Coronary artery (tissue), 2 donors: ENCODE results near the gene GRB7.

Experiments
- DNase-seq: peaks from one replicate; pipeline ENCODE4 v3.0.0-alpha.2; 2017; ENCODE audit warnings: low spot score
- H3K27ac ChIP-seq, 2 donors: fragments of 200-600 bp; sonication (generic); one replicate each; pipeline ENCODE4 v1.5.1; 2016 to 2019
- H3K4me3 ChIP-seq: fragments of 200-600 bp; sonication (generic); 2 replicates; pipeline ENCODE4 v1.5.1; 2016; ENCODE audit warnings: mild to moderate bottlenecking, moderate library complexity
- TF ChIP-seq, protein P1 (sequence below): fragments of 200-600 bp; sonication (generic); IDR thresholded peaks from one replicate; pipeline ENCODE4 v1.5.1; 2019; ENCODE audit warnings: antibody characterized with exemption

GRB7 gene

DNA sequence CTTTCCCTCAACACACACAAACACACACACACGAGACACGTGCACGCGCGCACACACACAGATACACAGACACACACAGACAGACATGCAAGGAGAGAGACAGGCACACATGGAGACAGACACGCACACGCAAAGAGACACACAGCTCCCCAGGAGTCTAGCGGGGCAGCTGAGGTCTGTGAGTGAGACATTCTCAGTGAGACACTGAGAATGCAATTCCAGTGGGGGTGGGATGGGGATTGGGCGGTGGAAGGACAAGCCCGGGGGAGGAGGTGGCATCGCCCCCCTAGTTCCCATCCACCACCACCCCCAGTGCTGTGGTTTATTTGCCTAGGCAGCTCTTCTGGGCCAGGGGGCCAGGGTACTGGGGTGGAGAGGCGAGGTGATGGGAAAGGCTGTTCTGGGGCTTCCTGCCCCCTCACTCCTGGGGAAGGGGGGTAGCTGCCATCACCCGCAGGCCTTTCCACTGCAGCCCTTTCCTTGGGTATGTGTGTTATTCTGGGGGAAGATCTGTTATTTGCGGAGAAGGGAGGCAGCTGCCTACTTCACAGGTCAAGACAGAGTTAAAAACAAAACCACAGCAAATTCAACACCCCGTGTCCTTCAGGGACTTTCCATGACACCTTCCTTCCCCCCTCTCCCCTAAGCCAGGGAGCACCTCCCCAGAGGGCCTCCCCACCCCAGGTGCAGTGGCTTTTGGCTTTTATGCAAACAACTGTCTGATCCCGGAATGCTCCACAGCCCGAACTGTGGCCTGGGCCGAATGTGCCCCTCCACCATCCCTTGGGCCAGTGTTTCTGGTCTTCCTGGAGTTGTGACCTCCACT, 18.0 kb downstream of the GRB7 start:
- TF ChIP-seq, protein P1, sequence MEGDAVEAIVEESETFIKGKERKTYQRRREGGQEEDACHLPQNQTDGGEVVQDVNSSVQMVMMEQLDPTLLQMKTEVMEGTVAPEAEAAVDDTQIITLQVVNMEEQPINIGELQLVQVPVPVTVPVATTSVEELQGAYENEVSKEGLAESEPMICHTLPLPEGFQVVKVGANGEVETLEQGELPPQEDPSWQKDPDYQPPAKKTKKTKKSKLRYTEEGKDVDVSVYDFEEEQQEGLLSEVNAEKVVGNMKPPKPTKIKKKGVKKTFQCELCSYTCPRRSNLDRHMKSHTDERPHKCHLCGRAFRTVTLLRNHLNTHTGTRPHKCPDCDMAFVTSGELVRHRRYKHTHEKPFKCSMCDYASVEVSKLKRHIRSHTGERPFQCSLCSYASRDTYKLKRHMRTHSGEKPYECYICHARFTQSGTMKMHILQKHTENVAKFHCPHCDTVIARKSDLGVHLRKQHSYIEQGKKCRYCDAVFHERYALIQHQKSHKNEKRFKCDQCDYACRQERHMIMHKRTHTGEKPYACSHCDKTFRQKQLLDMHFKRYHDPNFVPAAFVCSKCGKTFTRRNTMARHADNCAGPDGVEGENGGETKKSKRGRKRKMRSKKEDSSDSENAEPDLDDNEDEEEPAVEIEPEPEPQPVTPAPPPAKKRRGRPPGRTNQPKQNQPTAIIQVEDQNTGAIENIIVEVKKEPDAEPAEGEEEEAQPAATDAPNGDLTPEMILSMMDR, result no peak
- peak overlapping the region in 1 of 2 donors; percentile 99 for H3K27ac ChIP-seq
- peak; percentile 72 for DNase-seq
- no peak overlapping the region for H3K4me3 ChIP-seq

DNA sequence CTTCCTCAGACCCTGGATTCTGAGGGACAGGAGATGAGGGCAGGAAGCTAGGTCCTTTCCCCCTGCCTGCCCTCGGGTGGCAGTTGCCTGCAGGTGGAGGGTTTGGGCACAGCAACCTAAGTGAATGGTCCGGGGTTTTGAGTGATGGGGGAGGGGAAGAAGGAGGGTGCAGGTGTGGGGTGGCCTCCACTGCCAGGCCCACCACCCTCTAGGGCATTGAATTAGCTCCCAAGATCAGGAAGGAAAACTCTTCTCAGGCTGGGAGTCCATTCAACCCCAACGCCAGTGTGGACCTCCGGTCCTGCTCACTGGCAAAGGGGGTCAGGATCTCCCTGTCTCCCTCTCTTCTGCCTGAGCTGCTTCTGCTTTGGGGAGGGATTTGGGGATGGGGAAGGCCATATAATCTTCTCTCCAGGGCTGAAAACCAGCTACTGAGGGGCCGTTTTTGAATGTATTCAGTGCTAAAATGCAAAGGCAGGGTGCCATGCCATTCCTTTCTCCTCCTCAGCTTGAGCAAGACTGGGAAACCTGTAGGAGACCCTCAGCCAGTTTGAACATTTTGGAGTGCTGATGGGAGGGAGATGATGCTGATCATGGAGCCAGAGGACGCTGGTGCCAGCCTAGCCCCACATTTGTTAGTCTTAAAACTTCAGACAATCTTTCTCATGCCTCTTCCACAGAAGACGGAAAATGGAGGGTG, 18.8 kb downstream of the GRB7 start:
- peak; percentile 24 for DNase-seq
- Histone ChIP-seq H3K27ac (no peak overlapping the region), H3K4me3 (no peak overlapping the region)
- TF ChIP-seq, protein P1, result no peak

DNA sequence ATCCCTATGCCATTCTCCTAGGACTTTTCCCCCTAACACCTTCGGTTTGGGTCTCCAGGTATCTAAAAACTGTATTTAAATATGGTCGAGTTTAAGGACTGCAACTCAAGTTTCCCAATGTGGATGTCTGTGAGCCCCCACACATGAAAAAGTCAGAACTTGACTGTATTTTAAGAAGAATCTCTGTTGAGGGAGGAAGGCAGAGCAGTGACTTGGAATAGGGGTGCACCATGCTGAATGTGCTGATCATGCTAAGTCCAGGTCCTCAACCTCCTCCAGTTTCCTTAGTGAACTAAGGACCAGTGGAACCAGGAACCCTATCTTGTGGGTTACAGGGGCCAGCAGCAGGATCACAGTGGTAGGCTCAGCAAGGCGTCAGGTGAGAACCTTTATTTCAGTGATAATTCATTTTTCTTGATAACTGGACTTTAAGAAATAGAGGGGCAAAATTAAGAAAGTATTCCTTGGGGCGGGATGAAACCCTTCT, 19.5 kb downstream of the GRB7 start:
- DNase-seq, result no peak
- Histone ChIP-seq H3K27ac (no peak overlapping the region), H3K4me3 (no peak overlapping the region)
- TF ChIP-seq, protein P1, result no peak

DNA sequence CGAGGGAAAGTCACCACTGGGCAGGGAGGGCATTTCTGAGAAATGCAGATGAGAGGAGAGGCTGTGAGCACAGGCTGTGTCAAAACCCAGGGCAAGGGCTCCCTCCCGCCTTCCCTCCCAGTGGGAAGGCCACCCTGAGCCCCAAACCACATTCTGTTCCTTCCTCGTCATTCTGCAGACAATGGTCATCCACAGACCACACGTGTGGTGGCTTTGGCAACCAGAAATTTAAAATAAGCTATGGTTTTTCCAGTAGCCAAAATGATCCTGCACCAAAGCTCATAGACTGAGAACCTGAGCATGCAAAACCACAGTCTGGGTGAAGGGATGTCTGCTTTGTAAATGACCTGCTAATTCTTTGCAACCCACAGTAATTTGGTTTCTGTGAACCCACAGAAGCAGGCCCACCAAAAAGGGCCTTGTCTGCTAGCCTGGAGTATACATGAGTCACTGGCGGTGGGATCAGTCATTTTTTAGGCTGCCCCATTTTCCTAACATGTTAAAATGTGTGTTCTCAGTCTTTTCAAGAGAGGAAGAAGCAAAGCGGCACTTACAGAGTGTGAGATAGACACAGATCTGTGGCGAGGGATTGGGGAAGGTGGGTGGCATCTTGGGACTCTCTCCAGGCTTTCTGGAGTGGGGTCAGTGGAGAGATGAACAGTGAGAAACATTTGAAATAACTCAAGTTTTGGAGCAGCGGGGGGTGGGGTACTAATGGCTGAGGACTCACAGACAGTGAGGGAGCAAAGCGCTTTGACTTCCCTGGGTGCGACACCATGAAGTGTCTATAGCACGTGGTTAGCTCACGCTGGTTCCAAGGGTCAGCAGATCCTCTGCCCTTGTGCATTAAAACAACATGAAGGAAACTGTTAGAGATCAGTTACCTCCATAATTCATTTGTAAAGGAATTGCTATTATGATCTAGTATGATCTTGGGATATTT, 20.5 kb downstream of the GRB7 start:
- DNase-seq, result peak; percentile 66
- H3K4me3 ChIP-seq, result no peak overlapping the region
- H3K27ac ChIP-seq, result no peak overlapping the region
- TF ChIP-seq, protein P1, result no peak

DNA sequence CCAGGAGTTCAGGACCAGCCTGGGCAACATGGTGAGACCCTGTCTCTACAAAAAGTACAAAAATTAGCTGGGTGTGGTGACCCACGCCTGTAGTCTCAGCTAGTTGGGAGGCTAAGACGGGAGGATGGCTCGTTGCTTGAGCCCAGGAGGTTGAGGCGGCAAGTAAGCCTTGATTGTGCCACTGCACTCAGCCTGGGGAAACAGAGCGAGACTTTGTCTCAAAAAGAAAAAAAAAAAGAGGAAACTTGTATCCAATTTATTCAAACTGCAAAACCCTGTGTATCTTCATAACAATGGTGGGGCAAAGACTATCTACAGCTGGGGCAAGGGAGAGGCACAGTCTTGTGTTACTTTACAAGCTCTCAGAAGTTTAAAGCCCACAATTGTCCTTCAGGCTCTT, 21.5 kb downstream of the GRB7 start:
- Histone ChIP-seq H3K4me3 (no peak overlapping the region), H3K27ac (no peak overlapping the region)
- DNase-seq, result peak; percentile 41
- TF ChIP-seq, protein P1, result no peak

DNA sequence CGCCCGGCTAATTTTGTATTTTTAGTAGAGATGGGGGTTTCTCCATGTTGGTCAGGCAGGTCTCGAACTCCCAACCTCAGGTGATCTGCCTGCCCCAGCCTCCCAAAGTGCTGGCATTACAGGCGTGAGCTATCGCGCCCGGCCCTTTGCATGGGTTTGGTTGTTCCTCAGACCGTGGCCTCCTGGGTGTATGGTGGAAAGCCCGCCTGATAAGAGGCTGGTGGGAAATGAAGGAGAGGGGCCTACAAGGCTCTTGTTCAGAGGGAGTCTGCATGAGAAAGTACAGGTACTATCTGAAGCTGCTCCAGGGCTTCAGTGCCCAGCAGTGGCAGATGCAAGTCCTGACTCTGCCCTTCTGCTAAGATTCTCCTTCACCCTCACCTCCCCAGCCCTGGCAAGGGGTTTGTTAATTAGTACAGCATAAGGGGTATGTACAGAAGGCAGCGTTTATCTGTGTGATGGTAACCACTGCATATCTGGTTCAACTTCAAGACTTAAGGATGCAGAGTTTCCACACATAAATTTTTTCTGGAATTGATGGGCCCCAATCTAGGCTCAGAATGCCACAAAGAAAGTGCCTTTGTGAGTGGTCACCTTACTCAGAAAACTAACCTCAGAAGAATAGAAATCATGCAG, 24.2 kb downstream of the GRB7 start:
- TF ChIP-seq, protein P1, result no peak
- Histone ChIP-seq H3K4me3 (no peak overlapping the region), H3K27ac (no peak overlapping the region)
- DNase-seq, result peak; percentile 43
